ENCODE data around the gene FOXN3.

The FOXN3 gene

GRCh38 chr14:89379891-89380820 is 36.9 kb downstream of the FOXN3 start:
- DNase-seq = no peak

- DNase-seq = no peak
Measured at GRCh38 chr14:89379006-89379405, 38.0 kb downstream of the FOXN3 start.

GRCh38 chr14:89378119-89378518 is 38.9 kb downstream of the FOXN3 start:
- peak; percentile 65 for DNase-seq

GRCh38 chr14:89377544-89377943 is 39.5 kb downstream of the FOXN3 start:
- no peak for DNase-seq

GRCh38 chr14:89374908-89375307 is 42.1 kb downstream of the FOXN3 start:
- DNase-seq = no peak

- no peak for DNase-seq
Measured at GRCh38 chr14:89373185-89373584, 43.8 kb downstream of the FOXN3 start.

GRCh38 chr14:89372512-89372883 is 44.5 kb downstream of the FOXN3 start:
- no peak for DNase-seq

- DNase-seq = peak; percentile 51
Measured at GRCh38 chr14:89371585-89372511, 45.2 kb downstream of the FOXN3 start.

- no peak for DNase-seq
Measured at GRCh38 chr14:89370781-89371180, 46.3 kb downstream of the FOXN3 start.

GRCh38 chr14:89370381-89370780 is 46.7 kb downstream of the FOXN3 start:
- no peak for DNase-seq

GRCh38 chr14:89369656-89370055 is 47.4 kb downstream of the FOXN3 start:
- DNase-seq = no peak

GRCh38 chr14:89368490-89369477 is 48.2 kb downstream of the FOXN3 start:
- DNase-seq = no peak

GRCh38 chr14:89367779-89368120 is 49.3 kb downstream of the FOXN3 start:
- no peak for DNase-seq

- no peak for DNase-seq
Measured at GRCh38 chr14:89366864-89367778, 49.9 kb downstream of the FOXN3 start.

- no peak for DNase-seq
Measured at GRCh38 chr14:89365061-89365801, 51.8 kb downstream of the FOXN3 start.

- DNase-seq = no peak
Measured at GRCh38 chr14:89364316-89364715, 52.7 kb downstream of the FOXN3 start.

- DNase-seq = no peak
Measured at GRCh38 chr14:89360277-89360676, 56.8 kb downstream of the FOXN3 start.

GRCh38 chr14:89359477-89360222 is 57.4 kb downstream of the FOXN3 start:
- DNase-seq = no peak

- no peak for DNase-seq
Measured at GRCh38 chr14:89357655-89358297, 59.3 kb downstream of the FOXN3 start.
